Measurements from ENCODE around the gene CLASRP. TPM values are rescaled to one million over a fixed set of nuclear protein-coding genes. Genes with fewer than 3 reads are reported as not detected.
A peak's percentile ranks its signal among the peaks of the same experiment; 100 is the strongest.

Gene CLASRP
- total RNA-seq, 2 experiments from 2014 or later = 89.6 to 98.4 TPM

DNA sequence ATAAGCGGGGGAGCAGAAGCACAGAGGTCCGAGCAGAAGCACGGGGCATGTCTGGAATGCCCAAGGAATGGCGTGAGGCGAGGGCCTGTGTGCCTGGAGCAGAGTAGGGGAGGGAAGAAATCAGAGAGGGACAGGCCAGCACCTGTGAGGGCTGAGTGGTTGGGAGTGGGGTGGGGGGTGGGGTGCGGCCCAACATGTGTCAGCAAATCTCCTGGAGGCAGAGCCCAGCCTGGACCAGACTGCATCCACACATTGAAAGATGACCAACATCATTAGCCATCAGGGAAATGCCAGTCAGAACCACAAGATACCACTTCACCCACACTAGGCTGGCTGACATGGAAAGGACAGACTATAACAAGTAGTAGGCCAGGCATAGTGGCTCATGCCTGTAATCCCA lies 11.2 kb downstream of the CLASRP start:
- Mint-ChIP-seq H3K27me3 (no peaks in the 10 kb centered on the region), H3K9me3 (no peaks in the 10 kb centered on the region), H3K27ac (no peak overlapping the region), H3K4me3 (no peak overlapping the region), H3K4me1 (ENCODE audit: low read depth) (peaks cover 30% of the 10 kb centered on the region), H3K36me3 (peaks cover 16% of the 10 kb centered on the region)
- ChIA-PET POLR2A (no interaction called here), CTCF (no interaction called here)
- DNase-seq = no peak
- intact Hi-C loops (cut with micrococcal nuclease) = no loop called here

GRCh38 chr19:45051929-45052579 lies 13.2 kb downstream of the CLASRP start:
- peaks cover 12% of the 10 kb centered on the region for H3K4me1 Mint-ChIP-seq (ENCODE audit: low read depth)
- no peak for DNase-seq
- H3K27me3 Mint-ChIP-seq = no peaks in the 10 kb centered on the region
- H3K4me3 Mint-ChIP-seq = no peak overlapping the region
- no peak overlapping the region for H3K27ac Mint-ChIP-seq
- H3K36me3 Mint-ChIP-seq = peaks cover 16% of the 10 kb centered on the region
- no peaks in the 10 kb centered on the region for H3K9me3 Mint-ChIP-seq
- intact Hi-C loops (cut with micrococcal nuclease) = no loop called here
- POLR2A ChIA-PET = no interaction called here
- CTCF ChIA-PET = no interaction called here

GRCh38 chr19:45056831-45057230 lies 18.0 kb downstream of the CLASRP start:
- Mint-ChIP-seq H3K36me3 (peaks cover 44% of the 10 kb centered on the region), H3K27ac (no peak overlapping the region), H3K27me3 (no peaks in the 10 kb centered on the region), H3K4me3 (no peak overlapping the region), H3K9me3 (no peaks in the 10 kb centered on the region), H3K4me1 (ENCODE audit: low read depth) (no peaks in the 10 kb centered on the region)
- ChIA-PET POLR2A (no interaction called here), CTCF (interaction anchor here (0.9 to 1.6 kb wide), 4 partner anchors 16 to 76 kb away, joined by 3 to 5 read pairs (median 4); no protein-coding TSS in a partner anchor)
- intact Hi-C loops (cut with micrococcal nuclease) = no loop called here
- DNase-seq = no peak

- no peaks in the 10 kb centered on the region for H3K9me3 Mint-ChIP-seq
- no peaks in the 10 kb centered on the region for H3K4me1 Mint-ChIP-seq (ENCODE audit: low read depth)
- no peaks in the 10 kb centered on the region for H3K27me3 Mint-ChIP-seq
- no peak overlapping the region for H3K27ac Mint-ChIP-seq
- DNase-seq = no peak
- ChIA-PET POLR2A (no interaction called here), CTCF (interaction anchor here (0.6 to 1.6 kb wide), 5 partner anchors 16 to 259 kb away, joined by 3 to 5 read pairs (median 3); no protein-coding TSS in a partner anchor)
- peaks cover 41% of the 10 kb centered on the region for H3K36me3 Mint-ChIP-seq
- no peak overlapping the region for H3K4me3 Mint-ChIP-seq
- intact Hi-C loops (cut with micrococcal nuclease) = no loop called here
These were observed 18.6 kb downstream of the CLASRP start for GRCh38 chr19:45057444-45057843.

GRCh38 chr19:45058622-45059159 lies 19.8 kb downstream of the CLASRP start:
- peaks cover 41% of the 10 kb centered on the region for H3K36me3 Mint-ChIP-seq
- intact Hi-C loops (cut with micrococcal nuclease) = loop anchor here (1.0 kb wide), 2 partner anchors 41 to 69 kb away; no protein-coding TSS in a partner anchor
- DNase-seq = no peak
- CTCF ChIA-PET = interaction anchor here (0.5 to 2.5 kb wide), 19 partner anchors 10 to 314 kb away, joined by 3 to 48 read pairs (median 5); partner anchors contain the start of genes APOE, CLASRP and RELB
- no peaks in the 10 kb centered on the region for H3K27me3 Mint-ChIP-seq
- H3K9me3 Mint-ChIP-seq = no peaks in the 10 kb centered on the region
- H3K27ac Mint-ChIP-seq = no peak overlapping the region
- H3K4me1 Mint-ChIP-seq (ENCODE audit: low read depth) = no peaks in the 10 kb centered on the region
- POLR2A ChIA-PET = interaction anchor here (1.5 kb wide), 1 partner anchor 20 kb away, joined by 3 read pairs; the partner anchor contains the start of gene GEMIN7
- H3K4me3 Mint-ChIP-seq = no peak overlapping the region

DNA sequence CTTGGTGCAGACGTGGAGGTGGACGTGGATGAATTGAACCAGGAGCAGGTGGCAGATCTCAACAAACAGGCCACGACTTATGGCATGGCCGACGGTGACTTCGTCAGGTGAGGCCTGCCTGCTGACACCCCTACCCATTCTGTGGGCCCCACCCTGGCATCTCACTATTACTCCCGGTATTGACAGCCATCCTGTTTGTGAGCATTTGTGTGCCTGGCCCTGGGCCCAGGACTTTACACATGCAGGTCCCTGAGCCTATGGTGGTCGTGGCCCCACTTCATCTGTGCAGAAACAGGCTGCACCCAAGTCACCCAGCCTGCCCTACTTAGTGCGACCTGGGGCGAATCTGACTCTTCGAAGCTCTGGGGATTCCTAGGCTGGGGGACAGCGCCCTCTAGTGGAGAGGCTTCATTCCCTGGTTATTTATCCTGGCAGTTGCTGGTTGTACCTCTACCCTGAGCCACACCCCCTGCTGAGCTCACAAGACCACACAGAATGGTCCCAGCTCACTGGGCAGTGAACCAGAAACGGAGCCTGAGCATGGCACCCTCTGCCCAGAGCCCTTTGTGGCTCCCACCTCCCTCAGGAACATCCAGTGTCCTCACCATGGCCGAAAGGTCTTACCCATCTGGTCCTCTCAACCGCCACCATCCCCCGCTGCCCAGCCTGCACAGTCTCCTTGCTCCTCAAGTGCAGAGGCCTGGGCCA lies 20.6 kb downstream of the CLASRP start:
- Mint-ChIP-seq H3K4me1 (ENCODE audit: low read depth) (no peaks in the 10 kb centered on the region), H3K36me3 (peaks cover 38% of the 10 kb centered on the region), H3K27ac (no peak overlapping the region), H3K9me3 (no peaks in the 10 kb centered on the region), H3K4me3 (no peak overlapping the region), H3K27me3 (no peaks in the 10 kb centered on the region)
- CTCF ChIA-PET = interaction anchor here (0.5 to 2.5 kb wide), 36 partner anchors 9 to 1644 kb away, joined by 3 to 48 read pairs (median 4); partner anchors contain the start of genes APOE, CLASRP, GEMIN7 and RELB
- intact Hi-C loops (cut with micrococcal nuclease) = loop anchor here (1.0 kb wide), 2 partner anchors 42 to 70 kb away; no protein-coding TSS in a partner anchor
- peak; percentile 87 for DNase-seq
- POLR2A ChIA-PET = interaction anchor here (0.5 to 1.5 kb wide), 2 partner anchors 19 to 160 kb away, joined by 3 to 4 read pairs; partner anchors contain the start of gene GEMIN7

DNA sequence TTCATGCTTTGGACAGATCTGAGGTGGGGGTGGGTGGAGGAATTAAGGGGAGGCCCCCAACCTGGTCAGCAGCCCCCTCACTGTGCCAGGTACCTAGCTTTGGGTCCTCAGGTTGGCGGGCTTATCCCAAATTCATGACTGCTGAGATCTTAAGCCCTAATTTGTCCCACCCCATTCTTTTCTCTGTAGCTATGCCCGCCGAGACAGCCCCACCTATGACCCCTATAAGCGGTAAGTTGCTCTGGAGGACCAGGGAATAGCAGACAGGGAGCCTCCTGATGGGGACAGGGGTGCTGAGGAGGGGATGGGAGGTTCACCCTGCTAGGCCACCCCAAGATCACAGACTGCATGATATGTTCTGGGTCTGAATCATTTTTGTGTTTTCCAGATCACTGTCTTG lies 23.1 kb downstream of the CLASRP start:
- intact Hi-C loops (cut with micrococcal nuclease) = no loop called here
- Mint-ChIP-seq H3K9me3 (no peaks in the 10 kb centered on the region), H3K36me3 (peaks cover 38% of the 10 kb centered on the region), H3K27ac (no peak overlapping the region), H3K27me3 (no peaks in the 10 kb centered on the region), H3K4me3 (no peak overlapping the region), H3K4me1 (ENCODE audit: low read depth) (no peaks in the 10 kb centered on the region)
- no peak for DNase-seq
- ChIA-PET POLR2A (interaction anchor here (0.5 to 1.0 kb wide), 2 partner anchors 31 to 102 kb away, joined by 3 read pairs; partner anchors contain the start of gene PPP1R37), CTCF (interaction anchor here (0.8 kb wide), 1 partner anchor 73 kb away, joined by 3 read pairs; no protein-coding TSS in a partner anchor)

DNA sequence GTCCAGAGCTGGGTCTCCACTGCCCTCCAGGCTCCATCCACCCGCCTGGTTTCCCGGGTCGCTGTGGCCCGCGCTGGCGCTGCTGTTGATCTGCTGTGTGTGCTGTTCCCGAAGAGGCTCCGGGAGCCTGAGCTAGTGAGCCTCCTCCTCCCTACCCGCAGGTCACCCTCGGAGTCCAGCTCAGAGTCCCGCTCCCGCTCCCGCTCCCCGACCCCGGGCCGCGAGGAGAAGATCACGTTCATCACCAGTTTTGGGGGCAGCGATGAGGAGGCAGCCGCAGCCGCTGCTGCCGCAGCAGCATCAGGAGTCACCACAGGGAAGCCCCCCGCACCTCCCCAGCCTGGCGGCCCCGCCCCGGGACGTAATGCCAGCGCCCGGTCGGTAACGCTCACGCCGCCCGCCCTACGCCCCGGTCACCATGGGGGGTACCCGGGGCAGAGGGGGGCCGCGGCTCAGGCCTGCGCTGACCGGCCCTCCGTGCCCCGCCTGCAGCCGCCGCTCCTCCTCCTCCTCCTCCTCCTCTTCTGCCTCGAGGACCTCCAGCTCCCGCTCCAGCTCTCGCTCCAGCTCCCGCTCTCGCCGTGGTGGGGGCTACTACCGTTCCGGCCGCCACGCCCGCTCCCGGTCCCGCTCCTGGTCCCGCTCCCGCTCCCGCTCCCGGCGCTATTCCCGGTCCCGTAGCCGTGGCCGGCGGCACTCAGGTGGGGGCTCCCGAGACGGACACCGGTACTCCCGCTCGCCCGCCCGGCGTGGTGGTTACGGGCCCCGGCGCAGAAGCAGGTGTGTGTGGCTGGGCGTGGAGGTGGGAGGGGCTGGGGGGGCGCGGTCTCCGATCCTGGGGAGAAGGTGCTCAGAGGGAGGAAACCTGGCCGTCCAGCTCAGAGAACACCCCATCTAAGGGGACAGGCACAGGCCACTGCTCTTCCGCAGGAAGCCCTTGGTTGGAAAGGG lies 25.3 kb downstream of the CLASRP start:
- POLR2A ChIA-PET = interaction anchor here (0.9 to 1.2 kb wide), 2 partner anchors 13 to 25 kb away, joined by 3 to 4 read pairs; partner anchors contain the start of gene CLASRP
- no peak overlapping the region for H3K4me3 Mint-ChIP-seq
- CTCF ChIA-PET = interaction anchor here (0.6 kb wide), 2 partner anchors 83 to 99 kb away, joined by 3 read pairs; no protein-coding TSS in a partner anchor
- H3K9me3 Mint-ChIP-seq = no peaks in the 10 kb centered on the region
- H3K27me3 Mint-ChIP-seq = no peaks in the 10 kb centered on the region
- no peaks in the 10 kb centered on the region for H3K4me1 Mint-ChIP-seq (ENCODE audit: low read depth)
- no peak for DNase-seq
- intact Hi-C loops (cut with micrococcal nuclease) = no loop called here
- peaks cover 29% of the 10 kb centered on the region for H3K36me3 Mint-ChIP-seq
- no peak overlapping the region for H3K27ac Mint-ChIP-seq

DNA sequence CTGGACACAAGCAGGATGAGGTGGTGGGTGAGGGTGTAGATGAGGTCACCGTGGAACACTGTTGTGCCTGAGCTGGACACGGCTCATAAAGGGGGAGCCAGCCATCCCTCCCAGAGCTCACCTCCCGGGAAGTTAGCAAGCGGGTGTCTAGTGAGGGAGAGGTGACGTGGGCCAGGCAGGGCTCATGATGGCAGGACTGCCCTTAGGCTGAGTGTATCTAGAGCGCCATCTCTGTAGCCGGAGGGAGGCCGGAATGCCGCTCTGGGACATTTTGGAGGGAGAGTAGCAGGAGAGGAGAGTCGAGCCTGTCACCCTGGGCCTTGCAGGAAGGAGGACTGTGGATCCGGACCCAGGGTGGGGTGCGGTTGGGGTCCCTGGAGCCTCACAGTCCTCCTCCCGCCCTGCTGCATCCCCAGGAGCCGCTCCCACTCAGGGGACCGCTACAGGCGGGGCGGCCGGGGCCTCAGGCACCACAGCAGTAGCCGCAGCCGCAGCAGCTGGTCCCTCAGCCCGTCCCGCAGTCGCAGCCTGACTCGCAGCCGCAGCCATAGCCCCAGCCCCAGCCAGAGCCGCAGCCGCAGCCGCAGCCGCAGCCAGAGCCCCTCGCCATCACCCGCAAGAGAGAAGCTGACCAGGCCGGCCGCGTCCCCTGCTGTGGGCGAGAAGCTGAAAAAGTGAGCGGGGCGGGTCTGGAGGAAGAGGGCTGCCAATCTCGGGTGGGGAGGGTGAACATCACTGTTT lies 28.2 kb downstream of the CLASRP start:
- H3K4me3 Mint-ChIP-seq = no peak overlapping the region
- no peak overlapping the region for H3K27ac Mint-ChIP-seq
- no peaks in the 10 kb centered on the region for H3K4me1 Mint-ChIP-seq (ENCODE audit: low read depth)
- POLR2A ChIA-PET = interaction anchor here (0.6 kb wide), 1 partner anchor 738 kb away, joined by 4 read pairs; no protein-coding TSS in a partner anchor
- intact Hi-C loops (cut with micrococcal nuclease) = no loop called here
- CTCF ChIA-PET = interaction anchor here (2.4 kb wide), 1 partner anchor 7 kb away, joined by 8 read pairs; no protein-coding TSS in a partner anchor
- DNase-seq = no peak
- H3K36me3 Mint-ChIP-seq = peaks cover 25% of the 10 kb centered on the region
- H3K27me3 Mint-ChIP-seq = no peaks in the 10 kb centered on the region
- no peaks in the 10 kb centered on the region for H3K9me3 Mint-ChIP-seq

GRCh38 chr19:45068041-45068440 lies 29.2 kb downstream of the CLASRP start:
- POLR2A ChIA-PET = interaction anchor here (1.2 kb wide), 1 partner anchor 29 kb away, joined by 4 read pairs; the partner anchor contains the start of gene CLASRP
- H3K9me3 Mint-ChIP-seq = no peaks in the 10 kb centered on the region
- intact Hi-C loops (cut with micrococcal nuclease) = no loop called here
- DNase-seq = no peak
- CTCF ChIA-PET = interaction anchor here (0.7 to 2.4 kb wide), 2 partner anchors 8 to 79 kb away, joined by 4 to 8 read pairs; no protein-coding TSS in a partner anchor
- no peak overlapping the region for H3K27ac Mint-ChIP-seq
- no peak overlapping the region for H3K4me3 Mint-ChIP-seq
- H3K27me3 Mint-ChIP-seq = no peaks in the 10 kb centered on the region
- no peaks in the 10 kb centered on the region for H3K4me1 Mint-ChIP-seq (ENCODE audit: low read depth)
- peaks cover 23% of the 10 kb centered on the region for H3K36me3 Mint-ChIP-seq

Measured in activated CD4-positive, alpha-beta memory T cell treated with anti-CD3 and anti-CD28 coated beads for 36 hours (primary cell).